NCI-H510A (cell line): ENCODE results near the gene PTPRA.

ENCODE experiments used
- DNase-seq: peaks from one replicate; lab custom pipeline; 2025; lab: John Stamatoyannopoulos, UW

PTPRA gene

GRCh38 chr20:2937902-2938301 is 64.6 kb downstream of the PTPRA start:
- DNase-seq: no peak

GRCh38 chr20:2942439-2942838 is 69.2 kb downstream of the PTPRA start:
- DNase-seq: no peak

- no peak for DNase-seq
Measured at GRCh38 chr20:2946988-2947961, 74.0 kb downstream of the PTPRA start.

- DNase-seq: no peak
Measured at GRCh38 chr20:2948968-2949367, 75.7 kb downstream of the PTPRA start.

GRCh38 chr20:2952766-2953165 is 79.5 kb downstream of the PTPRA start:
- no peak for DNase-seq

- DNase-seq: no peak
Measured at GRCh38 chr20:2955257-2955970, 82.1 kb downstream of the PTPRA start.

GRCh38 chr20:2956480-2956879 is 83.2 kb downstream of the PTPRA start:
- no peak for DNase-seq

- no peak for DNase-seq
Measured at GRCh38 chr20:2967841-2968240, 94.6 kb downstream of the PTPRA start.

GRCh38 chr20:2972126-2972525 is 98.8 kb downstream of the PTPRA start:
- DNase-seq: no peak

GRCh38 chr20:2973574-2973973 is 100.3 kb downstream of the PTPRA start:
- DNase-seq: no peak

GRCh38 chr20:2978519-2978918 is 105.2 kb downstream of the PTPRA start:
- DNase-seq: no peak

- no peak for DNase-seq
Measured at GRCh38 chr20:2981646-2982045, 108.4 kb downstream of the PTPRA start.

- no peak for DNase-seq
Measured at GRCh38 chr20:2983508-2983907, 110.2 kb downstream of the PTPRA start.

GRCh38 chr20:2984028-2984501 is 110.8 kb downstream of the PTPRA start:
- DNase-seq: no peak

GRCh38 chr20:2984956-2985661 is 111.8 kb downstream of the PTPRA start:
- DNase-seq: no peak

GRCh38 chr20:2986466-2986865 is 113.2 kb downstream of the PTPRA start:
- no peak for DNase-seq

GRCh38 chr20:2987861-2988260 is 114.6 kb downstream of the PTPRA start:
- no peak for DNase-seq

GRCh38 chr20:2991532-2991931 is 118.3 kb downstream of the PTPRA start:
- DNase-seq: peak; percentile 52

- no peak for DNase-seq
Measured at GRCh38 chr20:2993250-2993649, 120.0 kb downstream of the PTPRA start.

GRCh38 chr20:2995796-2996195 is 122.5 kb downstream of the PTPRA start:
- no peak for DNase-seq

- DNase-seq: no peak
Measured at GRCh38 chr20:2998728-2999127, 125.4 kb downstream of the PTPRA start.

GRCh38 chr20:3000852-3001523 is 127.7 kb downstream of the PTPRA start:
- DNase-seq: no peak
